Gastroesophageal sphincter (tissue), 4 donors: ENCODE measurements around the gene CD4. TPM values are rescaled to one million over a fixed set of nuclear protein-coding genes. Genes with fewer than 3 reads are reported as not detected.

Experiments used
- ATAC-seq: fragments of 150-250 bp; one replicate; pipeline ENCODE4 v1.9.1; 2016; ENCODE audit warnings: mild to moderate bottlenecking, moderate library complexity
- H3K27ac ChIP-seq, 4 donors: fragments of 200-600 bp; sonication (generic) in 3 of 4; 1 replicate in 3 of 4; 2 replicates in 1 of 4; pipeline ENCODE4 v1.5.1; 2016 to 2019
- H3K27me3 ChIP-seq: fragments of 200-600 bp; sonication (generic); one replicate; pipeline ENCODE4 v1.5.1; 2019
- H3K36me3 ChIP-seq, 2 donors: fragments of 200-600 bp; sonication (generic); one replicate each; pipeline ENCODE4 v1.5.1; 2019; ENCODE audit warnings: control low read depth in 1 of 2
- H3K4me1 ChIP-seq, 3 donors: fragments of 200-600 bp; sonication (generic); 1 replicate in 2 of 3; 2 replicates in 1 of 3; pipeline ENCODE4 v1.5.1; 2016 to 2019; ENCODE audit warnings: control low read depth in 2 of 3
- H3K4me3 ChIP-seq, 2 donors: fragments of 200-600 bp; sonication (generic); one replicate each; pipeline ENCODE4 v1.5.1; 2019; ENCODE audit warnings: mild to moderate bottlenecking in 1 of 2, moderate library complexity in 1 of 2
- H3K9me3 ChIP-seq, 3 donors: fragments of 200-600 bp; sonication (generic); one replicate each; pipeline ENCODE4 v1.5.1; 2017 to 2019; ENCODE audit warnings: control low read depth in 2 of 3
- CTCF ChIP-seq, 4 experiments: fragments of 200-600 bp in 2 of 4; fragments of 450-650 bp in 2 of 4; sonication (generic) in 1 of 4; IDR thresholded peaks; one replicate each; pipeline ENCODE4 v1.5.1; 2017 to 2019; ENCODE audit warnings: antibody characterized with exemption in 4 of 4, mild to moderate bottlenecking in 2 of 4, moderate library complexity in 2 of 4
- EP300 ChIP-seq: sonication (generic); formaldehyde crosslinking; IDR thresholded peaks from one replicate; pipeline ENCODE4 v1.6.1; 2017; ENCODE audit warnings: antibody characterized with exemption, mild to moderate bottlenecking
- POLR2A ChIP-seq, 2 donors: fragments of 450-650 bp; IDR thresholded peaks; one replicate each; pipeline ENCODE4 v1.6.1; 2017; ENCODE audit warnings: antibody characterized with exemption in 2 of 2, mild to moderate bottlenecking in 2 of 2, moderate library complexity in 1 of 2
- POLR2AphosphoS5 ChIP-seq: sonication (generic); formaldehyde crosslinking; IDR thresholded peaks from one replicate; pipeline ENCODE4 v1.6.1; 2017; ENCODE audit warnings: antibody characterized with exemption
- WGBS, 2 donors: methylation state at CpG; one replicate each; pipeline ENCODE4 v1.1.5; 2018; ENCODE audit warnings: low coverage in 1 of 2; 5-methylcytosine and 5-hydroxymethylcytosine counted together
- total RNA-seq, 4 donors: library from RNA; depleted of rRNA; stranded (reverse); fragments of >200 nt; gene quantifications; one replicate each; pipeline ENCODE4 v1.1.0, GENCODE V29; 2016

CD4 gene
- total RNA-seq, 4 donors from 2014 or later, result 2.6 to 15.2 (median 9.1) TPM

GRCh38 chr12:6866163-6866919, 77.0 kb downstream of the CD4 start:
- WGBS, 2 donors, result 55 to 56% methylated on average over 5 of the region's 19 CpGs
- H3K9me3 ChIP-seq, result no peaks in the 10 kb centered on the region
- H3K27me3 ChIP-seq, result no peaks in the 10 kb centered on the region
- no peak for ATAC-seq
- H3K36me3 ChIP-seq, result peaks cover 0 to 77% of the 10 kb centered on the region in 2 donors
- H3K4me1 ChIP-seq, result peaks cover 0 to 43% (median 27%) of the 10 kb centered on the region in 3 donors
- TF ChIP-seq CTCF (IDR thresholded peaks at IDR 0.05), result no peak
- no peak for TF ChIP-seq POLR2A (IDR thresholded peaks at IDR 0.05)
- TF ChIP-seq EP300, result no peak
- no peak for TF ChIP-seq POLR2AphosphoS5
- peak overlapping the region; percentile 64 to 99 for H3K4me3 ChIP-seq
- peak overlapping the region; percentile 86 to 99 (median 98) for H3K27ac ChIP-seq

GRCh38 chr12:6866920-6867412, 77.6 kb downstream of the CD4 start:
- H3K4me3 ChIP-seq, result peak overlapping the region; percentile 64 to 99
- H3K36me3 ChIP-seq, result peaks cover 0 to 73% of the 10 kb centered on the region in 2 donors
- no peaks in the 10 kb centered on the region for H3K27me3 ChIP-seq
- H3K4me1 ChIP-seq, result peaks cover 0 to 49% (median 33%) of the 10 kb centered on the region in 3 donors
- peak overlapping the region; percentile 86 to 99 (median 98) for H3K27ac ChIP-seq
- peak; percentile 28 for ATAC-seq
- WGBS, 2 donors, result 0% methylated on average over 1 of the region's 33 CpGs; no CpG with 5 or more reads in 1 of the 2 donors
- TF ChIP-seq EP300 (no peak), CTCF (IDR thresholded peaks at IDR 0.05) (peak in 1 of 4 experiments; percentile 12), POLR2A (IDR thresholded peaks at IDR 0.05) (no peak)
- H3K9me3 ChIP-seq, result no peaks in the 10 kb centered on the region

- peak within 1 kb of the TSS; percentile 64 to 99 for H3K4me3 ChIP-seq
- peaks cover 0 to 67% of the 10 kb centered on the region in 2 donors for H3K36me3 ChIP-seq
- H3K4me1 ChIP-seq, result peaks cover 0 to 56% (median 36%) of the 10 kb centered on the region in 3 donors
- peak; percentile 98 to 99 for TF ChIP-seq POLR2A (IDR thresholded peaks at IDR 0.05)
- TF ChIP-seq CTCF (IDR thresholded peaks at IDR 0.05), result no peak
- TF ChIP-seq POLR2AphosphoS5, result peak; percentile 99
- no peak for TF ChIP-seq EP300
- H3K27ac ChIP-seq, result peak within 1 kb of the TSS; percentile 86 to 99 (median 98)
- H3K9me3 ChIP-seq, result no peaks in the 10 kb centered on the region
- H3K27me3 ChIP-seq, result no peaks in the 10 kb centered on the region
- 0% methylated on average over 3 of the region's 86 CpGs; no CpG with 5 or more reads in 1 of the 2 donors for WGBS, 2 donors
- ATAC-seq, result peak; percentile 88
These were observed 78.3 kb downstream of the CD4 start, which contains the start of gene TPI1 for GRCh38 chr12:6867413-6868210. Gene TPI1, plus strand, starts transcription at chr12:6867531. Its CDS starts 36 bp downstream, at chr12:6867567.

DNA sequence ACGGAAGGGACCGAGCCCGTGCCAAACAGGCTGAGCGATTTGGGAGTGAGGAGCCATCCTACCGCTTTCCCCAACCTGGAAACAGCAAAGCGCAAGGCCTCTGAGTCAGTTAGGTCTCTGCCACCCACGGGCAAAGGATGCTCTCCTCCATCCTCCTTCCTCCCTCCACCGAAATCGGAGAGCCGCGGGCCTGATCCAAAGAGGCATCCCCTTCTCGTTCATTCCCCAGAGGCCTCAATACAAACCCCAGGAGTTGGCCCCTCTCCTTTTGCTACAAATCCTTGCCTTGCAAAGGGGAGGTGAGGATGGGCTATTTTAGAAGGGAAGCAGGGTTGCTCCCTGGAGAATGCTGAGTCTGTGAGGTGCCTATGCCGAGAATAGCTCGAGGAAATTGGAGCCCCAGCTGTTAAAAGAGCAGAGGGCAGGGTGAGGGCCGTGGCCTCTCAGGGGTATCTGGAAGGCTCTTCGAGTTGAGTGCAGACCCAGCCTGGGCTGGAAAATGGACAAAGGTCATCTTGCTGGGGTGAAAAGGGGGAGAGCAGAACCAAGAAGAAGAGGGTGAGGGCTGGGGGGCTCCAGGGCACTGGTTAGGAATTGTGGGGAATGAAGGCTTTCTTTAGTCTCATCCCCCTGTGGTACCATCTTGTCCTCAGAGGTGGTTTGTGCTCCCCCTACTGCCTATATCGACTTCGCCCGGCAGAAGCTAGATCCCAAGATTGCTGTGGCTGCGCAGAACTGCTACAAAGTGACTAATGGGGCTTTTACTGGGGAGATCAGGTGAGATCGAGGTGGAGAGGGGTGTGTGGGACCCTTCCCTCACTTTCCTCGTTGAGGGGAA, 79.1 kb downstream of the CD4 start:
- no peak for ATAC-seq
- peaks cover 0 to 58% of the 10 kb centered on the region in 2 donors for H3K36me3 ChIP-seq

More for the DNA sequence above, 79.1 kb downstream of the CD4 start:
- H3K4me1 ChIP-seq, result peaks cover 0 to 58% (median 36%) of the 10 kb centered on the region in 3 donors
- H3K27me3 ChIP-seq, result no peaks in the 10 kb centered on the region
- no peaks in the 10 kb centered on the region for H3K9me3 ChIP-seq
- H3K4me3 ChIP-seq, result peak overlapping the region; percentile 64 to 99
- peak overlapping the region; percentile 86 to 99 (median 98) for H3K27ac ChIP-seq
- 5 to 8% methylated on average over 2 to 16 of the region's 22 CpGs for WGBS, 2 donors
- TF ChIP-seq EP300, result no peak
- TF ChIP-seq CTCF (IDR thresholded peaks at IDR 0.05), result no peak
- TF ChIP-seq POLR2AphosphoS5, result no peak
- TF ChIP-seq POLR2A (IDR thresholded peaks at IDR 0.05), result no peak
